Measurements from ENCODE around the gene CDH4. TPM values are rescaled to one million over a fixed set of nuclear protein-coding genes. Genes with fewer than 3 reads are reported as not detected.

CDH4 gene
- total and polyA plus RNA-seq, 11 donors: 0.04 to 0.54 (median 0.08) TPM; not detected in 1

DNA sequence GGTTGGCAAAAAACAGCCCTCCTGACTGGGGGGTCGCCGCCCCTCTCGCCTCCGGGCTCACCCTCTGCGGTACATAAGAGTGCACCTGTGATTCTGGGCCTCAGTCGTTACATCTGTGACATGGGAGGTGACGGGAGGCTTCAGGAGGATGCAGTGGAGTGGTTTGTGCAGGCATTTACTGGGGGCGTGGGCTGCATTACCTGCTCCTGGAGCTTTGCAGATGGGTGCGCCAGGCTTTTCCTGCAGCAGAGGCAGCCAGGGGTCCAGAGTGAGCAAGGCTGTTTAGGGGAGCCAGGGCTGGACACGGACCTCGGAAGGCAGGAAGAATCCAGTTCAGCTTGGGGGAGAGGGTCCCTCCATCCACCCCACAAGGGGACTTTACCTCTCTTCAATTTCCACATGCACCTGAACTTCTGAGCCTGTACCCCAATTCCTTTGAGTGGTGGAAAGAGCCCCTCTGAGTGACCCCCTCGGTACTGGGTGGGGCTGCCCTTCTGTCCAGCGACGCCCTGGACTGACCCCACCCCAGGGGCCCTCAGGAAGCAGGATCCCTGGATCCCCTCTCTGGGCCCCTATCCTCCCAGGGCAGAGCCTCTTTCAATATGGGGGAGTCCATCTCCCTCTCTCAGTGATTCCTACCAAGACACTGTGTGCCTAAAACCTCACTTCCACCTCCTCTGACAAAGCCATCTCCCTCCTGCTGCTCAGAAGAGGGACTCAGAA is 679.6 kb downstream of the CDH4 start:
- Histone ChIP-seq H3K27me3 (peaks cover 0 to 8% (median 0%) of the 10 kb centered on the region in 9 donors), H3K9me3 (peaks cover 0 to 6% (median 0%) of the 10 kb centered on the region in 12 donors), H3K27ac (no peak overlapping the region), H3K4me1 (no peaks in the 10 kb centered on the region), H3K4me3 (no peak overlapping the region), H3K36me3 (no peaks in the 10 kb centered on the region)
- peak in 2 of 5 donors; percentile 7 to 9 for DNase-seq
- 84 to 89% (median 87%) methylated on average over 14 of the region's 14 CpGs for WGBS, 4 donors
- no peak for ATAC-seq
- intact Hi-C loops (cut with DNase I): no loop called here
- TF ChIP-seq POLR2A (IDR thresholded peaks at IDR 0.05): no peak
- TF ChIP-seq, protein P1, sequence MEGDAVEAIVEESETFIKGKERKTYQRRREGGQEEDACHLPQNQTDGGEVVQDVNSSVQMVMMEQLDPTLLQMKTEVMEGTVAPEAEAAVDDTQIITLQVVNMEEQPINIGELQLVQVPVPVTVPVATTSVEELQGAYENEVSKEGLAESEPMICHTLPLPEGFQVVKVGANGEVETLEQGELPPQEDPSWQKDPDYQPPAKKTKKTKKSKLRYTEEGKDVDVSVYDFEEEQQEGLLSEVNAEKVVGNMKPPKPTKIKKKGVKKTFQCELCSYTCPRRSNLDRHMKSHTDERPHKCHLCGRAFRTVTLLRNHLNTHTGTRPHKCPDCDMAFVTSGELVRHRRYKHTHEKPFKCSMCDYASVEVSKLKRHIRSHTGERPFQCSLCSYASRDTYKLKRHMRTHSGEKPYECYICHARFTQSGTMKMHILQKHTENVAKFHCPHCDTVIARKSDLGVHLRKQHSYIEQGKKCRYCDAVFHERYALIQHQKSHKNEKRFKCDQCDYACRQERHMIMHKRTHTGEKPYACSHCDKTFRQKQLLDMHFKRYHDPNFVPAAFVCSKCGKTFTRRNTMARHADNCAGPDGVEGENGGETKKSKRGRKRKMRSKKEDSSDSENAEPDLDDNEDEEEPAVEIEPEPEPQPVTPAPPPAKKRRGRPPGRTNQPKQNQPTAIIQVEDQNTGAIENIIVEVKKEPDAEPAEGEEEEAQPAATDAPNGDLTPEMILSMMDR (IDR thresholded peaks at IDR 0.05): no peak

DNA sequence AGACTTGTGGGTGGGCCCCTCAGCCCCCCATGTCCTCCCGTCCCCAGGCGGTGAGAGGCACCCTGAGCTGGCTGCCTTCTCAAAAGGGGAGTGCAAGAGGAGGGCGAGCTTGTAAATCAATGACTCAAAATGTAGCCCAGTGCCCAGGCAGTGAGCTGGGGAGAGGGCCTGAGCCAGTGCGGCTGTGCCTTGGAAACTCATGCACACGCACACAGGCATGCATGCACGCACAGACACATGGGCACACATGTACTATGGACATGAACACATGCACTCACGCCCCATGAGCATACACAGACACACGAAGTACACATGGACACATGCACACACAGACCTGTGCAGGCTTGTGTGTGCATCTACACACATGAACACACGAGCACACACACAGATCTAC is 680.1 kb downstream of the CDH4 start:
- WGBS, 4 donors: 79 to 87% (median 82%) methylated on average over 8 to 9 of the region's 9 CpGs
- DNase-seq (peak in 2 of 5 donors; percentile 17 to 28), ATAC-seq (no peak)
- TF ChIP-seq, protein P1 (IDR thresholded peaks at IDR 0.05): no peak
- TF ChIP-seq POLR2A (IDR thresholded peaks at IDR 0.05): no peak
- Histone ChIP-seq H3K9me3 (peaks cover 0 to 6% (median 0%) of the 10 kb centered on the region in 12 donors), H3K4me3 (no peak overlapping the region), H3K27ac (no peak overlapping the region), H3K4me1 (no peaks in the 10 kb centered on the region), H3K36me3 (no peaks in the 10 kb centered on the region), H3K27me3 (peaks cover 0 to 11% (median 0%) of the 10 kb centered on the region in 9 donors)
- intact Hi-C loops (cut with DNase I): no loop called here

DNA sequence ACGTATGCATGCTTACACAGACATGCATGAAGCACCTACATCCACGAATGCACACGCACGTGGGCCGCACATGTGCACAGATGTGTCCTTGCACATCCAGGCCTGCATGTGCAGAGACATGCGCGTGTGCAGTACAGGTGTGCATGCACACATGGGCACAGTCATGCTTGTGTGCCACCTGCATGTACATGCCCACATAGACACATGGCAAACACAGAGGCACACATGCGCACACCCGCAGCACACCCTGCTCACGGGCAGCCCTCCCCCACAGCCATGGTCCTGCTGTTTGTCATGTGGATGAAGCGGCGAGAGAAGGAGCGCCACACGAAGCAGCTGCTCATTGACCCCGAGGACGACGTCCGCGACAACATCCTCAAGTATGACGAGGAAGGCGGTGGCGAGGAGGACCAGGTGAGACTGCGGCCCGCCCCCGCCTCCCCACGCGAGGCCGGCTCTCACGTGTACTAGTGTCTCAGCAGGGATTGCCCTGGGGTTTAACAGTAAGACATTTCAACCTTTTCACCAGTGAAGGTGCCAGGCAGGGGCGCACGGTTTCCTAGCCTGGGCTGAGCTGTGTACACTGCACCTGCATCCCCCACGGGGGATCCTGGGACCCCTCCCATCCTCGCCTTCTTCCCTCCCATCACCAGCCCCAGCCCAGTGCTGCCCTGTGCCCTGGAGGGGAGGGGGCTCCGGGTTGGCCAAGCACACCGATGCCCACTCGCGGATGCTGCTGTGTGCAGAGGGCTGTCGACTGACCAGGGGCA is 680.8 kb downstream of the CDH4 start:
- no peak overlapping the region for H3K27ac ChIP-seq
- DNase-seq (peak in 2 of 5 donors; percentile 19 to 55), ATAC-seq (peak in 1 of 4 donors; percentile 33)
- no peak for TF ChIP-seq POLR2A (IDR thresholded peaks at IDR 0.05)
- TF ChIP-seq, protein P1 (IDR thresholded peaks at IDR 0.05): no peak
- peaks cover 0 to 16% (median 2%) of the 10 kb centered on the region in 9 donors for H3K27me3 ChIP-seq
- WGBS, 4 donors: 83 to 91% (median 88%) methylated on average over 31 to 38 of the region's 38 CpGs
- peaks cover 0 to 6% (median 0%) of the 10 kb centered on the region in 12 donors for H3K9me3 ChIP-seq
- H3K4me3 ChIP-seq: no peak overlapping the region
- no peaks in the 10 kb centered on the region for H3K36me3 ChIP-seq
- H3K4me1 ChIP-seq: no peaks in the 10 kb centered on the region
- intact Hi-C loops (cut with DNase I): no loop called here

DNA sequence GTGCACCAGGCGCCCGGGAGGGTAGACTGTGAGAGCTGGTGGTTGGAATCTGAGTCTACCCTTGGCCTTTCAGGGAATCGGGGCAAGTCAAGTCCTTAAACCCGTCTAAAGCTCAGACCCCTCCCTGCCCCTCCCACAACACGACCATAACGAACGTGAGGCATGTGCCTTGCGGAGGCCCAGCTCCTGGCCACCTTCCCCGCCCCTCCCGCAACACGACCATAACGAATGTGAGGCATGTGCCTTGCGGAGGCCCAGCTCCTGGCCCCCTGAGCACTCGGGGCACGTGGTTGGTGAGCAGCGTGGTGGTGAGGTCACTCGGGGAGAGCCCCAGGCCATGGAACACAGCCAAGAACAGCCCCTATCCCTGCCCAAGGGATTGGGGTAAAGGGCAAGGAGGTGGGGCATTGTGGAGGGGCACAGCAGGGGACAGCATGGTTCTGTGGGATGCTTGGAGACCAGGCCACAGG is 681.5 kb downstream of the CDH4 start:
- TF ChIP-seq POLR2A (IDR thresholded peaks at IDR 0.05): no peak
- TF ChIP-seq, protein P1 (IDR thresholded peaks at IDR 0.05): no peak
- intact Hi-C loops (cut with DNase I): no loop called here
- Histone ChIP-seq H3K9me3 (peaks cover 0 to 6% (median 0%) of the 10 kb centered on the region in 12 donors), H3K27ac (no peak overlapping the region), H3K4me3 (no peak overlapping the region), H3K36me3 (no peaks in the 10 kb centered on the region), H3K4me1 (no peaks in the 10 kb centered on the region), H3K27me3 (peaks cover 0 to 16% (median 2%) of the 10 kb centered on the region in 9 donors)
- ATAC-seq (no peak), DNase-seq (peak in 1 of 5 donors; percentile 2)
- WGBS, 4 donors: 53 to 56% (median 55%) methylated on average over 15 to 17 of the region's 17 CpGs
